HL-60 (cell line): ENCODE data around the gene PASD1.

ENCODE experiments used
- GABPA ChIP-seq: IDR thresholded peaks from 2 replicates; pipeline ENCODE4 v1.6.1; 2012; ENCODE audit warnings: low read depth
- POLR2AphosphoS5 ChIP-seq: IDR thresholded peaks from 2 replicates; pipeline ENCODE4 v1.6.1; 2012; ENCODE audit warnings: low read depth
- SPI1 ChIP-seq: IDR thresholded peaks from 2 replicates; pipeline ENCODE4 v1.6.1; 2012; ENCODE audit warnings: low read depth, mild to moderate bottlenecking, borderline replicate concordance
- TF ChIP-seq, protein P1 (sequence below): IDR thresholded peaks from one replicate; pipeline ENCODE4 v1.5.1; 2011; ENCODE audit warnings: low read length, control low read depth, inconsistent platforms; ENCODE audit not compliant: insufficient read depth
- TF ChIP-seq, protein P2 (sequence below): IDR thresholded peaks from 2 replicates; pipeline ENCODE4 v1.6.1; 2012; ENCODE audit warnings: low read depth; ENCODE audit not compliant: insufficient replicate concordance

DNA sequence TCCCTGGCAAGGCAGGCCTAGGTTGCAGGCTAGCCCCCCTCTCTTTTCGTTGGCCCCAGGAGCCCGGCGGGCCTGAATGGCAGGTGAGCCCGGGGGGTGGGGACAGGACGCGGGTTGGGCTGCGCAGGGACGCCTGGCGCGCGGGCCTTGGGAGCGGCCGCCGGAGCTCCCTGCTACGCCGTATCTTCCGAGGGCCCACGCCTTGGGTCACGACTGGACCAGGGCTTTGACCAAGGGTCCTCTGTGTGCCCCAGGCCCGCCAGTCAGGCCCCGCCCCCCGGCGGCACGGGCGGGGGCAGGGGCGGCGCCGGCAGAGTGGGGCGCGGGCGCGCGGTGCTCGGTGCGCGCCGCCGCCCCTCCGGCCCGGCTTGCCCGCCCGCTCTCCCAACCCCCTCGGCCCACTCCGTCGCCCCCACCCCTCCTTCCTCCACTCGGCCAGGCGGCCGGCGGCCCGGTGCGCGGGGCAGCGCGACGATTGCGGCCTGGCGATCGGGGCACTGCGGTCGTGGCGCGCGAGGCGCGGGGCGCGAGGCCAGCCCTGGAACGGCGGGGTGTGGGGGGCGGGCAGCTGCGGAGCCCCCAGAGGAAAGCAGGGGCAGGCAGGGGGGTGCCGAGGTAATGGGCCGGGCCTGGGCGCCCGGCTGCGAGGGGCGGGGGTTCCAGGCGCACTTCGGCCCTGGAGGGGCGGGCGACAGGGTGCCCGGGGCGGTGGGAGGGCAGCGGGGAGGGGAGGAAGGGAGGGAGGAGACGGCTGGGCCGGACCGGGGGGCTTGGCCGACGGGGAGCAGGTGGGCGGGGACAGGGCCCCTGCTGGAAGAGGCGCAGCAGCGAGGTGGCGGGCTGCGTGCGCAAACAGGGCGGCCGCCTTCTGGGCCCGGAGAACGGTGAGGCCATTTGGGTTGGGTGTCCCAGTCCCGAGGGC is 131.4 kb downstream of the PASD1 start, which contains the start of gene PRRG3:
- TF ChIP-seq, protein P1, sequence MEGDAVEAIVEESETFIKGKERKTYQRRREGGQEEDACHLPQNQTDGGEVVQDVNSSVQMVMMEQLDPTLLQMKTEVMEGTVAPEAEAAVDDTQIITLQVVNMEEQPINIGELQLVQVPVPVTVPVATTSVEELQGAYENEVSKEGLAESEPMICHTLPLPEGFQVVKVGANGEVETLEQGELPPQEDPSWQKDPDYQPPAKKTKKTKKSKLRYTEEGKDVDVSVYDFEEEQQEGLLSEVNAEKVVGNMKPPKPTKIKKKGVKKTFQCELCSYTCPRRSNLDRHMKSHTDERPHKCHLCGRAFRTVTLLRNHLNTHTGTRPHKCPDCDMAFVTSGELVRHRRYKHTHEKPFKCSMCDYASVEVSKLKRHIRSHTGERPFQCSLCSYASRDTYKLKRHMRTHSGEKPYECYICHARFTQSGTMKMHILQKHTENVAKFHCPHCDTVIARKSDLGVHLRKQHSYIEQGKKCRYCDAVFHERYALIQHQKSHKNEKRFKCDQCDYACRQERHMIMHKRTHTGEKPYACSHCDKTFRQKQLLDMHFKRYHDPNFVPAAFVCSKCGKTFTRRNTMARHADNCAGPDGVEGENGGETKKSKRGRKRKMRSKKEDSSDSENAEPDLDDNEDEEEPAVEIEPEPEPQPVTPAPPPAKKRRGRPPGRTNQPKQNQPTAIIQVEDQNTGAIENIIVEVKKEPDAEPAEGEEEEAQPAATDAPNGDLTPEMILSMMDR, result no peak
- TF ChIP-seq, protein P2, sequence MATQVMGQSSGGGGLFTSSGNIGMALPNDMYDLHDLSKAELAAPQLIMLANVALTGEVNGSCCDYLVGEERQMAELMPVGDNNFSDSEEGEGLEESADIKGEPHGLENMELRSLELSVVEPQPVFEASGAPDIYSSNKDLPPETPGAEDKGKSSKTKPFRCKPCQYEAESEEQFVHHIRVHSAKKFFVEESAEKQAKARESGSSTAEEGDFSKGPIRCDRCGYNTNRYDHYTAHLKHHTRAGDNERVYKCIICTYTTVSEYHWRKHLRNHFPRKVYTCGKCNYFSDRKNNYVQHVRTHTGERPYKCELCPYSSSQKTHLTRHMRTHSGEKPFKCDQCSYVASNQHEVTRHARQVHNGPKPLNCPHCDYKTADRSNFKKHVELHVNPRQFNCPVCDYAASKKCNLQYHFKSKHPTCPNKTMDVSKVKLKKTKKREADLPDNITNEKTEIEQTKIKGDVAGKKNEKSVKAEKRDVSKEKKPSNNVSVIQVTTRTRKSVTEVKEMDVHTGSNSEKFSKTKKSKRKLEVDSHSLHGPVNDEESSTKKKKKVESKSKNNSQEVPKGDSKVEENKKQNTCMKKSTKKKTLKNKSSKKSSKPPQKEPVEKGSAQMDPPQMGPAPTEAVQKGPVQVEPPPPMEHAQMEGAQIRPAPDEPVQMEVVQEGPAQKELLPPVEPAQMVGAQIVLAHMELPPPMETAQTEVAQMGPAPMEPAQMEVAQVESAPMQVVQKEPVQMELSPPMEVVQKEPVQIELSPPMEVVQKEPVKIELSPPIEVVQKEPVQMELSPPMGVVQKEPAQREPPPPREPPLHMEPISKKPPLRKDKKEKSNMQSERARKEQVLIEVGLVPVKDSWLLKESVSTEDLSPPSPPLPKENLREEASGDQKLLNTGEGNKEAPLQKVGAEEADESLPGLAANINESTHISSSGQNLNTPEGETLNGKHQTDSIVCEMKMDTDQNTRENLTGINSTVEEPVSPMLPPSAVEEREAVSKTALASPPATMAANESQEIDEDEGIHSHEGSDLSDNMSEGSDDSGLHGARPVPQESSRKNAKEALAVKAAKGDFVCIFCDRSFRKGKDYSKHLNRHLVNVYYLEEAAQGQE, result no peak
- TF ChIP-seq POLR2AphosphoS5 (no peak), GABPA (no peak), SPI1 (no peak)
